ENCODE data around the gene DACH1. TPM values are rescaled to one million over a fixed set of nuclear protein-coding genes. Genes with fewer than 3 reads are reported as not detected.

The DACH1 gene
- polyA plus RNA-seq, 3 donors = 0.03 to 0.69 (median 0.26) TPM

- TF ChIP-seq CTCF (IDR thresholded peaks at IDR 0.05) = no peak
- no peaks in the 10 kb centered on the region for H3K79me2 ChIP-seq (ENCODE audit: insufficient read depth, low read length)
- Mint-ChIP-seq H3K36me3 (no peaks in the 10 kb centered on the region), H3K4me3 (no peak overlapping the region), H3K27ac (no peak overlapping the region), H3K27me3 (ENCODE audit: low read depth in 3 of 3) (no peaks in the 10 kb centered on the region), H3K9me3 (peaks cover 0 to 23% (median 9%) of the 10 kb centered on the region in 7 donors), H3K4me1 (no peaks in the 10 kb centered on the region)
- intact Hi-C loops (cut with micrococcal nuclease) = no loop called here
- no peaks in the 10 kb centered on the region for H3K9me3 ChIP-seq (replicated peaks in 1 of 2; ENCODE audit: control insufficient read depth in 1 of 2, insufficient read depth in 1 of 2, low read length in 2 of 2)
- H3K4me1 ChIP-seq (ENCODE audit: control insufficient read depth in 1 of 2, insufficient read depth in 2 of 2, low read length in 2 of 2) = no peaks in the 10 kb centered on the region
- H3K27me3 ChIP-seq (ENCODE audit: control insufficient read depth in 2 of 2, insufficient read depth in 2 of 2, low read length in 2 of 2) = no peaks in the 10 kb centered on the region
- H3K4me3 ChIP-seq (replicated peaks in 1 of 3; ENCODE audit: low read depth in 2 of 3, low read length in 3 of 3) = no peak overlapping the region
- DNase-seq = no peak
- no peaks in the 10 kb centered on the region for H3K36me3 ChIP-seq (replicated peaks in 1 of 2; ENCODE audit: control insufficient read depth in 1 of 2, insufficient read depth in 2 of 2, low read length in 2 of 2)
- H3K9ac ChIP-seq (ENCODE audit: insufficient read depth, low read length, poor library complexity, severe bottlenecking) = no peak overlapping the region
- H3K4me2 ChIP-seq (replicated peaks; ENCODE audit: extremely low read depth, low read length, poor library complexity, severe bottlenecking) = no peak overlapping the region
- H4K20me1 ChIP-seq (ENCODE audit: insufficient read depth, low read length) = no peaks in the 10 kb centered on the region
- H2AFZ ChIP-seq (ENCODE audit: insufficient read depth, low read depth, low read length, poor library complexity, severe bottlenecking) = no peak overlapping the region
- no peak overlapping the region for H3K27ac ChIP-seq (ENCODE audit: low read depth in 1 of 2, low read length in 2 of 2)
These were observed 449.8 kb downstream of the DACH1 start for GRCh38 chr13:71417205-71417604.

- Mint-ChIP-seq H3K4me3 (no peak overlapping the region), H3K27ac (no peak overlapping the region), H3K9me3 (peaks cover 0 to 9% (median 4%) of the 10 kb centered on the region in 7 donors), H3K4me1 (peaks cover 2% of the 10 kb centered on the region), H3K36me3 (no peaks in the 10 kb centered on the region), H3K27me3 (ENCODE audit: low read depth in 3 of 3) (no peaks in the 10 kb centered on the region)
- TF ChIP-seq CTCF (IDR thresholded peaks at IDR 0.05) = no peak
- no peaks in the 10 kb centered on the region for H3K79me2 ChIP-seq (ENCODE audit: insufficient read depth, low read length)
- no peak overlapping the region for H3K4me3 ChIP-seq (replicated peaks in 1 of 3; ENCODE audit: low read depth in 2 of 3, low read length in 3 of 3)
- H2AFZ ChIP-seq (ENCODE audit: insufficient read depth, low read depth, low read length, poor library complexity, severe bottlenecking) = no peak overlapping the region
- intact Hi-C loops (cut with micrococcal nuclease) = no loop called here
- no peaks in the 10 kb centered on the region for H4K20me1 ChIP-seq (ENCODE audit: insufficient read depth, low read length)
- DNase-seq = no peak
- H3K9me3 ChIP-seq (replicated peaks in 1 of 2; ENCODE audit: control insufficient read depth in 1 of 2, insufficient read depth in 1 of 2, low read length in 2 of 2) = no peaks in the 10 kb centered on the region
- H3K9ac ChIP-seq (ENCODE audit: insufficient read depth, low read length, poor library complexity, severe bottlenecking) = no peak overlapping the region
- no peak overlapping the region for H3K4me2 ChIP-seq (replicated peaks; ENCODE audit: extremely low read depth, low read length, poor library complexity, severe bottlenecking)
- no peaks in the 10 kb centered on the region for H3K4me1 ChIP-seq (ENCODE audit: control insufficient read depth in 1 of 2, insufficient read depth in 2 of 2, low read length in 2 of 2)
- no peaks in the 10 kb centered on the region for H3K27me3 ChIP-seq (ENCODE audit: control insufficient read depth in 2 of 2, insufficient read depth in 2 of 2, low read length in 2 of 2)
- H3K36me3 ChIP-seq (replicated peaks in 1 of 2; ENCODE audit: control insufficient read depth in 1 of 2, insufficient read depth in 2 of 2, low read length in 2 of 2) = no peaks in the 10 kb centered on the region
- no peak overlapping the region for H3K27ac ChIP-seq (ENCODE audit: low read depth in 1 of 2, low read length in 2 of 2)
- WGBS (ENCODE audit: insufficient coverage) = no CpG with 5 or more reads among the region's 2 CpGs
These were observed 454.8 kb downstream of the DACH1 start for GRCh38 chr13:71412231-71412630.

Data from CD14-positive monocyte (primary cell).